Umbilical cord (tissue), 2 donors: ENCODE data around the gene ARHGAP23. TPM values are rescaled to one million over a fixed set of nuclear protein-coding genes. Genes with fewer than 3 reads are reported as not detected.

Source experiments
- DNase-seq: peaks from one replicate; pipeline ENCODE4 v3.0.0-alpha.2; 2015; ENCODE audit warnings: low spot score
- total RNA-seq: library from RNA; depleted of rRNA; stranded (reverse); fragments of >200 nt; gene quantifications from one replicate; pipeline ENCODE4 v1.2.3, GENCODE V29; 2014; ENCODE audit warnings: low replicate concordance; ENCODE audit not compliant: insufficient read depth

Gene ARHGAP23
- total RNA-seq, 1 donor from 2014 or later, result 10.8 TPM

- DNase-seq, result peak; percentile 14
These were observed 122.4 kb downstream of the ARHGAP23 start for GRCh38 chr17:38550661-38551060.

- DNase-seq, result no peak
These were observed 122.9 kb downstream of the ARHGAP23 start for GRCh38 chr17:38551121-38551520.

GRCh38 chr17:38552343-38552742 lies 124.1 kb downstream of the ARHGAP23 start:
- DNase-seq, result no peak

DNA sequence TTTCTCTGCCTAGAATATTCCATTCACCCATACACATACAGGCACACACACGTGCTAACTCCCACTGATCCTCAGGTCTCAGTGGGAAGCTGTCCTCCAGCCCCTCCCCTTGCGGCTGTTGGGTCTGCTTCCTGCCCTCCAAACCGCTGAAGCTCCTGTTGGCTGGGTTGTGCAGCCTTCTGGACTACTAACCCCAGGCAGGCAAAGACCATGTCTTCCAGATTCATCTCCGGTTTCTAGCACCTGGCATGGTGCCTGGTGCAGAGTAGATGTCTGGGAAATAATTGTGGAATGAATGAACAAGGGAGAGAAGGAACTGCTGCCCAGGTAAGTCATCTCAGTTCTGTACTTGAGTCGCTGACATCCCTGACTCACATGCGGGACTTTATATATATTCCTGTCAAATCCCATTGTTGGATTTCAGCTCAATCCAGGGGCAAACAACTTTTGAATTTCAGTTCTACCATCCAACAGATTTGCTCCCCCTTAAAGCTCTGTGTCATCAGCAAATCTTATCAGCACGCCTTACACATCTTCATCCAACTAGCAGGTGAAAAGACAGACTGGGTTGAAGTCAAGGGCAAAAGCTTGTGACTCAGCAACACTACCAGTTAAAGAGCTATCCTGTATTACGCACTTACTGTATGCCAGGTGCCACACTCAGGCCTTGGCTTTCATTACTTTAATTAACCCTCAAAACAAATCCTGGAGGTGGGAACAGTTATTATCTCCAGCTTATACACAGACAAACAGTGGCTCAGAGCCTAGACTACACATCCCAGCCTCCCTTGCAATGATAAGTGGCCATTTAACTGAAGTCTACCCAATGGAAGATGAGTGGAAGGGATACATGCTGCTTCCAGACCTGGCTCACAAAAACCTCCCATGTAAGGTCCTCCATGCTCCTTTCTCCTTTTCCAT lies 126.4 kb downstream of the ARHGAP23 start:
- no peak for DNase-seq

DNA sequence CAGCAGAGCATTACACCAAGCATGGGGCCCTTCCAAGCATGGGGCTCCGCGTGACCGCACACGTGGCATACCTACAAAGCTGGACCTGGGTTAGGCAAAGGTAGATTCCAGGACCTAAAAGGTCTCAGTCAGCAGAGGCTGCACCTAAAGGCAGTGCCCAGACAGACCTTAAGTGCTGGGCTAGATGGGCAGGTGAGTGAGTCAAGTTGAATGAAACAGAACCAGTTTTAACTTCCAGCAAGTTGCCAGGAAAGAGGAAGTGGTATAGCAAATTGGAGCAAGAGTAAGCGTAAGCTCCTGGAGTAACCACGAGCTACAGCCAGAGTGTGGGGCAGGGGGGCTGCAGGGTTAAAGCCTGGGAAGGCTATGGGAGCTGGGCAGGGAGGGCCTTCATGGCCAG lies 128.0 kb downstream of the ARHGAP23 start:
- DNase-seq, result no peak

GRCh38 chr17:38557396-38557795 lies 129.1 kb downstream of the ARHGAP23 start:
- DNase-seq, result no peak

GRCh38 chr17:38557836-38558727 lies 129.8 kb downstream of the ARHGAP23 start:
- peak; percentile 92 for DNase-seq

- no peak for DNase-seq
These were observed 130.4 kb downstream of the ARHGAP23 start for GRCh38 chr17:38558728-38559050.

- DNase-seq, result peak; percentile 65
These were observed 131.0 kb downstream of the ARHGAP23 start for GRCh38 chr17:38559051-38559879.

DNA sequence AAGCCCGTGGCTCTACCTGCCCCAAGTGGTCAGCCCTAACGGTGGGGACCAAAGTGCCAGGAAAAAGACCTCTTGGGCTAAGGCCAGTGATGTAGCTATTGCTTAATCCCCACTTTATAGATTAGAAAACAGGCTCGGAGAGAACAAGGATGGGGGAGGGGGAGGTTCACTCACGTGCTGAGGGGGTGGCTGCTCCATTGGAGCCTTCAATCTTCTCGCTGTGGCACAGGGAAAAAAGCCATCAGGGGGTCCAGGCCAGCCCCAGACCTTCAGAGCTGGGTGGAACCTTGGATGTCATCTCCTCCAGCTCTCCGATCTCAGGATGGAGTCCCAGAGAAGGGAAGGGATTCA lies 131.6 kb downstream of the ARHGAP23 start:
- no peak for DNase-seq

DNA sequence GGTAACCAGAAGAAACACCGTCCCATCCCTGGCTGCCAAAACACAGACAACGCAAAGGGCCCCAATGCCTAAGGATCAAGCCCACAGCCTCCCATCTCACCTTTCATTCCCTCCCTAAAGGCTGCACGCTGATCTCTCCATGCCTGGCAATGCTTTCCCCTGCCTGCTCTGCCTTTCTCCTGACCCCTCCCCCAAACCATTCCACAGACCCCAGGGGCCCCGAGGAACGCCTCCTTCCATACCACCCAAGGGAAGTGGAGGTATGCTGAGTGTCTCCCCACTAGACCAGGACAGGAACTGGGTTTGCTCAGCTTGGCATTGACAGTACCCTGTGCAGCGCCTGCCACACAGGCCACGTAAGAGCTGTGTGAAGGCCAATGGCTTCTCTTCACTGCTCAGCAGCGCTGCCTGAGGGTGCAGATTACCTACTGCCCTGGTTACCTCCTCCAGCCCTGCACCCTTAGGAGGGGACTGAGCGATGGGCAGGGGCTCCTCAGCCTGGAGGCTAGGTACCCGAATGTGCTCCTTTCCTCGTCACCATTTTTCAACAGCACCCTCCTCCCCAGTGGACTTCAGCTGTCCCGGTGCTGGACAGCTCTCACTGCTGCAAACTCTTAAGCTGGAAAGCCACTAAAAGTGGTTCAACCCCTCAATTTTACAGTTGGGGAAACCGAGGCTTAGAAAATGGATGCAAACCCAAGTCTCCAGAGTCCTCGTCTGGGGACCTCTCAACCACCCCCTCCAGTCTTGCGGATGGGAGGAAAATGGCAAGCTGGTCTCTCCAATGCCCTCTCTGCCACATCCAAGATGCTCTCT lies 132.4 kb downstream of the ARHGAP23 start:
- peak; percentile 43 for DNase-seq

DNA sequence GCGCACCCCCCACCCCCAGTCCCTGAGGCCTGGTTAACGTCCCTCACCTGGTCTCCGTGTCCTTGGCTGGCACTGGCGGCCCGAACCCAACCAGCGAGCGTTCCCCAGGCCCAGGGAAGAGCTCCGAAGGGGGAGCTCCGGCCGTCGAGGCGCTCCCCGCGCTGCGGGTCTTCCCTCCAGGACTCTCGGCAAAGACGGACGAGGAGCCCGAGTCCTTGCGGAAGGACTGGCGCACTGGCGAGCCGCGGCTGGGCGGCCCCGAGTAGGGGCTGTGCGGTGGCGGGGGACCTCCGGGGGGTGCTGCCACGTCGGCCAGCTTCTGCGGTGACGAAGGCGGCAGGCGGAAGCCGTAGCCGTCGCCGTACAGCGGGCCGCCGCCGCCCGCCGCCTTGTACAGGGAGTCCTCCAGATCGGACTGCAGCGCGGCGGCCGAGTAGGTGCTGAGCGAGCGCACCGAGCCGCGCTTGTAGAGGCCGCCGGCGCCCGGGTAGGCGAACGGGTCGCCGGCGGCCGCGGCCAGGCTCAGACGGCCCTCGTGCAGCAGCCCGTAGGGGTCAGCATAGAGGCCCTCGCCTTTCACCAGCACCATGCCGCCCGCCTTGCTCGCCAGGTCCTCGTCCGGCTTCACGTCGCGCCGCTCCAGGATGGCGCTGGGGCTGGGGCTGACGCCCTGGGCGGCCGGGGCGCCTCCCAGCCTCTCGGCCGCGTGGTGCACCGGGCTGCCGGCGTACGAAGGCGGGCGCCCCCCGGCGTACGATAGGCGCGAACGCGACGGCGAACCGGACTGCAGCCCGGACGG lies 133.4 kb downstream of the ARHGAP23 start:
- no peak for DNase-seq

Other genes with a start within 250 kb of the ARHGAP23 start
- 2.2 TPM for gene TBC1D3, start 235.9 kb upstream of the ARHGAP23 start, total RNA-seq
- gene MRPL45, start 131.3 kb upstream of the ARHGAP23 start, total RNA-seq, result 7.5 TPM
- gene GPR179, start 84.5 kb upstream of the ARHGAP23 start, total RNA-seq, result 2.6 TPM
- 16.4 TPM for gene SOCS7, start 76.6 kb upstream of the ARHGAP23 start, total RNA-seq
- gene SRCIN1, start 177.5 kb downstream of the ARHGAP23 start, total RNA-seq, result 2.4 TPM
- 3.1 TPM for gene EPOP, start 246.5 kb downstream of the ARHGAP23 start, total RNA-seq